ENCODE measurements around the gene SORCS3.

SORCS3 gene

DNA sequence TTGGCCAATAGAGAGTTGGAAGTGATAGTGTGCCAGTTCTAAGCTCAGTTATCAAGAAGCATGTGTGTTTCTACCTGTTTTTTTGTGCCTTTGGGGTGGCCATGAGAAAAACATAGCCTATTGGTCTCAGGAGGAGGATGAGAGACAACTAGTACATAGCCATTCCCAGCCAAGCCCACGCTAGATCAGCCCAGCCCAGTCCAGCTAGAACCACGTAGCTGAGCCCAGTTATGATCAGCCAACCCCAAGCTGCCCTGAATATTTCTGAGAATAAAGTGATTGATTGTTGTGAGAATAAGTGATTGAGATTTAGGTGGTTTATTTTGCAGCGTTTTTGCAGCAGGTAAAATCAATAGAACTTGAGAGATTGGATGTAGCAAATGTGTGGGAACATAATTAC, 15.9 kb downstream of the SORCS3 start:
- in situ Hi-C loops (cut with HindIII; ENCODE audit: low sequenced_read_pairs) = no loop called here
- no peak for TF ChIP-seq CTCF (IDR thresholded peaks at IDR 0.05; ENCODE audit: low read depth, low read length)
- DNase-seq (ENCODE audit: low read depth, low spot score) = no peak
- H3K4me3 ChIP-seq (ENCODE audit: low read depth, low read length) = no peak overlapping the region

DNA sequence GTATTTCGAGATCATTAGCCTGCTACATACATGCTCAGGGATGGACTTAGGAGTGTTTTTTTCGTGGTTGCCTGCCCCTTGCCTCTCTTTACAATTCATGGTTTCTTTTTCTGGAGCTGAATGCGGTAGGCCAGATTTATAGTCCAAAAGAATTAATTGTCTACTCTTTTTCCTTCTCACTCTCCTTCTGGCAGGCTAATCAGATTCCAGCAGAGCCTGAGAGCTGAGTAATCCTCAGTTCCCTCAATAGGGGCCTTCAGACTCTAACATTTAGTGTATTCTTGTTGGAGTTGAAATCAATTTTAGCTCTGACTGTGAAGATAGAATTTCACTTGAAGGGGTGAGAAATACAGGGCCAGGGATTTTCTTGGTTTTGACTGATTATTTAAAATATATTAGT, 16.4 kb downstream of the SORCS3 start:
- peak; percentile 32 for DNase-seq (ENCODE audit: low read depth, low spot score)
- no peak overlapping the region for H3K4me3 ChIP-seq (ENCODE audit: low read depth, low read length)
- no peak for TF ChIP-seq CTCF (IDR thresholded peaks at IDR 0.05; ENCODE audit: low read depth, low read length)
- in situ Hi-C loops (cut with HindIII; ENCODE audit: low sequenced_read_pairs) = no loop called here

DNA sequence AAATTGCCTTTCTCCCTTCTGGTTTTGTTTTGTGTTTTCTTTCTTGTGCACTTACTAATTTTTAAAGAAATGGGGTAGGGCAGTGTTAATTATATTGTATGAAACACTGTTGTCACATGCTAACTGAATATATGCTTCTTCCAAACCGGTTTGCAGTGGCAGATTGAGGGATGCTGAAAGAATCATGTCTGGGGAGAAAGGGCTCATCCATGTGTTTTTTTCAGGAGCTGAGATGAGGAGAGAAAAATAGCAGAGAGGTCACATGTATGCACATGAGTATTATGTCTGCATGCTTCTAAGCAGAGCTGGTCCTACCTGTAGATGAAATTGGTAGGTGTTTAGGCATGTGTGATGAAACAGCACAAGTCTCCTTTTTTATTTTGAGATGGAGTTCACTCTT, 17.0 kb downstream of the SORCS3 start:
- in situ Hi-C loops (cut with HindIII; ENCODE audit: low sequenced_read_pairs) = no loop called here
- no peak overlapping the region for H3K4me3 ChIP-seq (ENCODE audit: low read depth, low read length)
- TF ChIP-seq CTCF (IDR thresholded peaks at IDR 0.05; ENCODE audit: low read depth, low read length) = no peak
- no peak for DNase-seq (ENCODE audit: low read depth, low spot score)

DNA sequence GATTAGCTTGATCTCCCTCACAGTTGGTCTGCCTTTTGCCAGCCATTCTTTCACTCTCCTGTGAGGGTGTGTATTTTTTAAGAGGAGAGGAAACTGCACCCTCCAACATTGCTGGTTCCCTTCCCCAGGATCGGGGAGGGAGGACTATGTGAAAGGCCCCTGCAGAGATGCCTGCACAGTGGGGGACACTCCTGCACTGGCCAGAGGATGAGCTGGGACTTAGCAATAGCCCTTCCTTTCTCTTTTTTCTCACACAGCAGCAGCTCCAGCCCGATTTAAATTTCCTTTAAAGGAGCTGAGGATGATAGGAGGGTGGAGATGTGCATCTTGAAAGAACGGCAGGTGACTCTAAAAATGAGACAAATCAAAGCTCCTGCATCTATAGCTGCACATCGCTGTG, 18.7 kb downstream of the SORCS3 start:
- no peak for TF ChIP-seq CTCF (IDR thresholded peaks at IDR 0.05; ENCODE audit: low read depth, low read length)
- in situ Hi-C loops (cut with HindIII; ENCODE audit: low sequenced_read_pairs) = no loop called here
- DNase-seq (ENCODE audit: low read depth, low spot score) = no peak
- no peak overlapping the region for H3K4me3 ChIP-seq (ENCODE audit: low read depth, low read length)

DNA sequence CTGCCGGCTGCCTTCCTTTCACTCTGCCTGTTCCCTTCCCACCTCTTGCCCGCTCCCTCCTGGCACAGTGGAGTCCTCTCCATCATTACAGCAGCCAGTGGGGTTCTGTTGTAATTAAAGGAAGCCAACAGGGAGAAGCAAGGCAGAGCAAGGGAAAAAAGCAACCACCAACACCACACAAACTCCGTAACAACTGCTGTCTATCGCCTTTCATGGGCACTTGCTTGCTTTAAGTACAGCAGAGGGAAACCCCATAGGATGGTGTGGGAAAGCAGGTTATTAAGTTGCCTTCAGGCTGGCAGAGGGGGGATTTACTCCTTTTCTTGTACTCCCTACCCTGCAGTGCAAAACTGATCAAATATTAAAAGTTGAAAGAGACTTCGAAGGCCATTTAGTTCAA, 22.0 kb downstream of the SORCS3 start:
- DNase-seq (ENCODE audit: low read depth, low spot score) = no peak
- H3K4me3 ChIP-seq (ENCODE audit: low read depth, low read length) = no peak overlapping the region
- in situ Hi-C loops (cut with HindIII; ENCODE audit: low sequenced_read_pairs) = no loop called here
- TF ChIP-seq CTCF (IDR thresholded peaks at IDR 0.05; ENCODE audit: low read depth, low read length) = no peak

- no peak for TF ChIP-seq CTCF (IDR thresholded peaks at IDR 0.05; ENCODE audit: low read depth, low read length)
- no peak for DNase-seq (ENCODE audit: low read depth, low spot score)
- no peak overlapping the region for H3K4me3 ChIP-seq (ENCODE audit: low read depth, low read length)
- in situ Hi-C loops (cut with HindIII; ENCODE audit: low sequenced_read_pairs) = no loop called here
These were observed 22.5 kb downstream of the SORCS3 start for GRCh38 chr10:104663563-104663962.

DNA sequence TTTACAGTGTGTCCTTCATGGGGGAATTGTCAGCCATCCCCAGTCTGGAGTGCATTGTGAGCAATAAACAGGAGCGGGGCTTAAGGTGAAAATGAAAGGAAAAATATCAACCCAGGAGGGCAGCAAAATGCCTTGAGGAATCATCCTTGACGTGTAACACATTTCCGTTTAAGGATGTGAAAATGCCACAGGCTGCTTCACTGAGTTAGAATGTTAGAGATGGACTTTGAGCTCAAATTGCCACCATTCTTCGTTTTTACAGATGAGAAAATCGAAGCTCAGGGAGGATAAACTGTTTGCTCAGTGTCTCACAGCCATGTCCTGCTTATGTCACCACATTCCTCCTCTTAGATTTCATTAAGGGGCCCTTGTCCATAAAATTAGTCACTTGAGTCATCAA, 23.1 kb downstream of the SORCS3 start:
- no peak overlapping the region for H3K4me3 ChIP-seq (ENCODE audit: low read depth, low read length)
- in situ Hi-C loops (cut with HindIII; ENCODE audit: low sequenced_read_pairs) = no loop called here
- no peak for DNase-seq (ENCODE audit: low read depth, low spot score)
- TF ChIP-seq CTCF (IDR thresholded peaks at IDR 0.05; ENCODE audit: low read depth, low read length) = no peak

All from astrocyte of the spinal cord (primary cell).